Keratinocyte (primary cell): ENCODE results near the gene ZNRF1. TPM values are rescaled to one million over a fixed set of nuclear protein-coding genes. Genes with fewer than 3 reads are reported as not detected.

Source experiments
- DNase-seq: peaks from one replicate; pipeline ENCODE4 v3.0.0-alpha.2; 2011; ENCODE audit warnings: low read depth, missing footprints, low spot score
- FAIRE-seq: peaks from 2 replicates; lab custom pipeline; 2011; peaks lifted over from hg19 to GRCh38; lab: Jason Lieb, UNC
- H2AFZ ChIP-seq: 2 replicates; pipeline ENCODE4 v1.6.0; 2012; ENCODE audit warnings: low read length, control low read depth, inconsistent platforms; ENCODE audit not compliant: control insufficient read depth
- H3K27ac ChIP-seq: 2 replicates; pipeline ENCODE4 v1.5.1; 2011; ENCODE audit warnings: low read length; ENCODE audit not compliant: control insufficient read depth, insufficient read depth
- H3K27me3 ChIP-seq: 3 replicates; pipeline ENCODE4 v1.6.0; 2011; ENCODE audit warnings: low read length; ENCODE audit not compliant: control insufficient read depth, insufficient read depth; ENCODE audit errors: extremely low read depth
- H3K36me3 ChIP-seq, 2 experiments: 2 replicates in 1 of 2; 3 replicates in 1 of 2; pipeline ENCODE4 v1.5.1; 2011; ENCODE audit warnings: low read length in 2 of 2, mild to moderate bottlenecking in 1 of 2; ENCODE audit not compliant: control insufficient read depth in 2 of 2, insufficient read depth in 2 of 2; ENCODE audit errors: extremely low read depth in 1 of 2
- H3K4me1 ChIP-seq: 3 replicates; pipeline ENCODE4 v1.5.1; 2011; ENCODE audit warnings: low read length; ENCODE audit not compliant: control insufficient read depth, insufficient read depth; ENCODE audit errors: extremely low read depth
- H3K4me2 ChIP-seq: 3 replicates; pipeline ENCODE4 v1.6.0; 2011; ENCODE audit warnings: low read depth, low read length; ENCODE audit not compliant: control insufficient read depth, insufficient read depth; ENCODE audit errors: extremely low read depth
- H3K4me3 ChIP-seq, 3 experiments: fragments of 200-600 bp in 1 of 3; sonication (generic) in 1 of 3; 2 replicates in 2 of 3; 3 replicates in 1 of 3; pipeline ENCODE4 v1.5.1; 2011 to 2016; ENCODE audit warnings: low read length in 3 of 3, mild to moderate bottlenecking in 3 of 3, control low read depth in 2 of 3, inconsistent platforms in 1 of 3, low read depth in 1 of 3, mixed read lengths in 1 of 3, mixed run types in 1 of 3, moderate library complexity in 1 of 3; ENCODE audit not compliant: control insufficient read depth in 2 of 3, insufficient read depth in 2 of 3; ENCODE audit errors: extremely low read depth in 1 of 3
- H3K79me2 ChIP-seq: 2 replicates; pipeline ENCODE4 v1.6.0; 2012; ENCODE audit warnings: low read length; ENCODE audit not compliant: control insufficient read depth, insufficient read depth
- H3K9ac ChIP-seq: 3 replicates; pipeline ENCODE4 v1.6.0; 2011; ENCODE audit warnings: low read length; ENCODE audit not compliant: control insufficient read depth, insufficient read depth; ENCODE audit errors: extremely low read depth
- H3K9me1 ChIP-seq: 3 replicates; pipeline ENCODE4 v1.6.0; 2011; ENCODE audit warnings: low read length; ENCODE audit not compliant: control insufficient read depth, insufficient read depth; ENCODE audit errors: extremely low read depth
- H3K9me3 ChIP-seq: 2 replicates; pipeline ENCODE4 v1.5.1; 2012; ENCODE audit warnings: low read depth, low read length; ENCODE audit not compliant: control insufficient read depth
- H4K20me1 ChIP-seq: 3 replicates; pipeline ENCODE4 v1.6.0; 2011; ENCODE audit warnings: low read length; ENCODE audit not compliant: control insufficient read depth, insufficient read depth; ENCODE audit errors: extremely low read depth
- CTCF ChIP-seq, 3 experiments: IDR thresholded peaks in 1 of 3; conservative IDR thresholded peaks in 1 of 3; optimal IDR thresholded peaks in 1 of 3; 2 replicates in 2 of 3; 3 replicates in 1 of 3; pipeline versions ENCODE3 to v1.5.1; 2011; ENCODE audit warnings: low read length in 3 of 3, mild to moderate bottlenecking in 3 of 3, moderate library complexity in 2 of 3, control low read depth in 1 of 3, inconsistent platforms in 1 of 3; ENCODE audit not compliant: insufficient read depth in 2 of 3; ENCODE audit errors: extremely low read depth in 1 of 3
- EZH2 ChIP-seq: IDR thresholded peaks from one replicate; pipeline ENCODE4 v1.6.1; 2012; ENCODE audit warnings: inconsistent platforms, mild to moderate bottlenecking, low read length, moderate library complexity
- dilution Hi-C: fragments of 300-500 bp; cut with MboI; formaldehyde crosslinking; loops from one replicate; pipeline ENCODE4 v1.7.0; 2020; ENCODE audit warnings: low sequenced_read_pairs; ENCODE audit not compliant: extremely low pct_ligation_motif_present
- polyA plus RNA-seq, 5 experiments: library from polyadenylated mRNA; depleted of rRNA in 3 of 5; stranded (reverse) in 3 of 5; stranded (forward) in 1 of 5; unstranded in 1 of 5; fragments of >200 nt; gene quantifications; 1 replicate in 1 of 5; 2 replicates in 3 of 5; 3 replicates in 1 of 5; pipeline versions ENCODE4 v1.2.1 to v1.2.3, GENCODE V29; 2011 to 2012; ENCODE audit warnings: missing spikeins in 2 of 5, low read depth in 1 of 5, low replicate concordance in 1 of 5

Gene ZNRF1
- polyA plus RNA-seq, 1 donor (not counting 4 experiments of a cell fraction or from before 2014, with no cell fraction given): 19.1 TPM

GRCh38 chr16:75114179-75114945 lies 115.5 kb downstream of the ZNRF1 start:
- Histone ChIP-seq H3K4me1 (peaks cover 20% of the 10 kb centered on the region), H3K79me2 (no peaks in the 10 kb centered on the region), H3K4me2 (no peak overlapping the region), H3K27ac (no peak overlapping the region), H2AFZ (no peak overlapping the region), H3K9ac (no peak overlapping the region), H3K9me3 (no peaks in the 10 kb centered on the region), H4K20me1 (no peaks in the 10 kb centered on the region), H3K36me3 (no peaks in the 10 kb centered on the region), H3K9me1 (no peaks in the 10 kb centered on the region), H3K4me3 (no peak overlapping the region), H3K27me3 (no peaks in the 10 kb centered on the region)
- DNase-seq (no peak), FAIRE-seq (no peak)
- no peak for TF ChIP-seq CTCF (optimal IDR thresholded peaks at IDR 0.05 in 1 of 3, IDR thresholded peaks at IDR 0.05 in 1 of 3, conservative IDR thresholded peaks at IDR 0.05 in 1 of 3; ENCODE audit: extremely low read depth in 1 of 3, insufficient read depth in 2 of 3, low read length in 3 of 3)
- no peak for TF ChIP-seq EZH2
- dilution Hi-C loops: no loop called here

DNA sequence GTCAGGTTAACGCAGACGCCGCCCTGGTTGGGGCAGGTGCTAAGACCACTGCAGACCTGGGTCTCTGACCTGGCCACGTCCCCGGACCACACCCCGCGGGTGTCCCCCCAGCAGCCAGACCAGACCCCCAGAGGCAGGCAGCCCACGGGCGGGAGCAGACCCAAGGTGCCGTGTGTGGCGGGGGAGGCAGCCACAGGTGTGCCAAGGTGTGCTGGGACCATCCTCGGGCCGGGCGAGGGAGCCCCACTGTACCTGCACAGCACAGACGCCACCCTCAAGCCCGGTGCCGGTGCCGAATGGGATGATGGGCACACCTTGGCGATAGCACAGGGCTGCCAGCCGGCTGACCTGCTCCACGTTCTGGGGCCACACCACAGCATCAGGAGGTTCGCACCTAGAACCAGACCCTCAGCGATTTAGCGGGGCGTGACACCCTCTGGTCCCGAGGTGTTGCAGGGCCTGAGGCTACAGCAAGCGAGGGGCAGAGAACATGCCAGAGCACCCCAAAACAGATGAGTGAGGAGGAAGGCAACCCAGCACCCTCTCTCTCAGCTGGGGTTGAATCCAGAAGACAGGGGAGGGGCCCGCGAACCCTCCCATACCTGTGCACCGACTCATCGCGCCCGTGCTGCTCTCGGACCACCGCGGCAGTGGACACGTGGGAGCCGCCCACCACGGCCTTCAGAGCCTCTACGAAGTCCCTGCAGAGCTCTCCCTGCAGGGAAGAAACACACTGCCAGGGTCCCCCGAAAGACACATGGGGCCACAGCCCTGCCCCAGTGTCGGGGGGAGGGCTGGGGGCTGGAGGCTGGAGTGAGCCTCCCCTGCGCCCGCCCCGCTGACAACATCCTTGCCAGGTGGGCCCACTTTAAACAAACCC lies 116.4 kb downstream of the ZNRF1 start:
- dilution Hi-C loops: no loop called here
- no peaks in the 10 kb centered on the region for H3K27me3 ChIP-seq
- H3K9me1 ChIP-seq: no peaks in the 10 kb centered on the region
- DNase-seq (no peak), FAIRE-seq (no peak)
- no peak for TF ChIP-seq EZH2
- TF ChIP-seq CTCF (optimal IDR thresholded peaks at IDR 0.05 in 1 of 3, IDR thresholded peaks at IDR 0.05 in 1 of 3, conservative IDR thresholded peaks at IDR 0.05 in 1 of 3; ENCODE audit: extremely low read depth in 1 of 3, insufficient read depth in 2 of 3, low read length in 3 of 3): no peak
- peaks cover 11% of the 10 kb centered on the region for H3K4me1 ChIP-seq
- no peak overlapping the region for H3K4me2 ChIP-seq
- H3K4me3 ChIP-seq: no peak overlapping the region
- no peak overlapping the region for H2AFZ ChIP-seq
- H3K36me3 ChIP-seq: no peaks in the 10 kb centered on the region
- H3K9ac ChIP-seq: no peak overlapping the region
- no peaks in the 10 kb centered on the region for H4K20me1 ChIP-seq
- no peaks in the 10 kb centered on the region for H3K79me2 ChIP-seq
- no peak overlapping the region for H3K27ac ChIP-seq
- no peaks in the 10 kb centered on the region for H3K9me3 ChIP-seq
